WTC11 (cell line): ENCODE measurements around the gene MRPS23. TPM values are rescaled to one million over a fixed set of nuclear protein-coding genes. Genes with fewer than 3 reads are reported as not detected.

Experiments used
- ATAC-seq: fragments of 200-7000 bp; cut with Tn5 transposase; 2 replicates; pipeline ENCODE4 v1.10.0; 2021; ENCODE audit warnings: mild to moderate bottlenecking, moderate library complexity
- CTCF ChIA-PET: fragments of 300-600 bp; sonication (Branson Sonifier 250); formaldehyde crosslinking; loops from one replicate; lab custom pipeline; 2021; ENCODE audit warnings: antibody characterized with exemption; lab: Charles Lee
- POLR2A ChIA-PET: fragments of 350-600 bp; sonication (Branson Sonifier 250); formaldehyde crosslinking; loops from one replicate; lab custom pipeline; 2021; ENCODE audit warnings: antibody characterized with exemption; lab: Charles Lee
- DNase-seq: peaks from one replicate; pipeline ENCODE4 v3.0.0; 2021; ENCODE audit warnings: low spot score
- H3K27ac Mint-ChIP-seq: 2 replicates; pipeline ENCODE4 v1.8.0; 2021; ENCODE audit warnings: mixed read lengths
- H3K27me3 Mint-ChIP-seq: 2 replicates; pipeline ENCODE4 v1.8.0; 2021; ENCODE audit warnings: low read depth, mild to moderate bottlenecking, moderate library complexity, mixed read lengths
- H3K36me3 Mint-ChIP-seq: 2 replicates; pipeline ENCODE4 v1.8.0; 2021; ENCODE audit warnings: mixed read lengths
- H3K4me1 Mint-ChIP-seq: 2 replicates; pipeline ENCODE4 v1.8.0; 2022; ENCODE audit warnings: mixed read lengths
- H3K4me3 Mint-ChIP-seq: 2 replicates; pipeline ENCODE4 v1.8.0; 2021; ENCODE audit warnings: mild to moderate bottlenecking, moderate library complexity, mixed read lengths
- H3K9me3 Mint-ChIP-seq: 2 replicates; pipeline ENCODE4 v1.8.0; 2021; ENCODE audit warnings: mixed read lengths
- ATF1 ChIP-seq: sonication (generic); formaldehyde crosslinking; IDR thresholded peaks from 2 replicates; pipeline ENCODE4 v1.8.1; 2023; ENCODE audit warnings: mild to moderate bottlenecking, moderate library complexity, missing genetic modification reagents
- CBFB ChIP-seq: sonication (generic); formaldehyde crosslinking; IDR thresholded peaks from 2 replicates; pipeline ENCODE4 v1.8.1; 2022; ENCODE audit warnings: mild to moderate bottlenecking, low read depth, missing genetic modification reagents
- E2F5 ChIP-seq: sonication (generic); formaldehyde crosslinking; IDR thresholded peaks from 2 replicates; pipeline ENCODE4 v1.8.1; 2022; ENCODE audit warnings: mild to moderate bottlenecking, moderate library complexity, missing genetic modification reagents
- FOXK1 ChIP-seq: sonication (generic); formaldehyde crosslinking; IDR thresholded peaks from 2 replicates; pipeline ENCODE4 v1.8.0; 2022; ENCODE audit warnings: mild to moderate bottlenecking, moderate library complexity, missing genetic modification reagents
- FOXP4 ChIP-seq: sonication (generic); formaldehyde crosslinking; IDR thresholded peaks from 2 replicates; pipeline ENCODE4 v1.8.0; 2022; ENCODE audit warnings: mild to moderate bottlenecking, missing genetic modification reagents
- KAT7 ChIP-seq: sonication (generic); formaldehyde crosslinking; IDR thresholded peaks from 2 replicates; pipeline ENCODE4 v1.8.1; 2023; ENCODE audit warnings: missing genetic modification reagents, mild to moderate bottlenecking, borderline replicate concordance
- NR3C1 ChIP-seq: sonication (generic); formaldehyde crosslinking; conservative IDR thresholded peaks from 2 replicates; pipeline ENCODE4 v1.8.1; 2023; ENCODE audit warnings: low read depth, mild to moderate bottlenecking, missing genetic modification reagents
- RELA ChIP-seq: sonication (generic); formaldehyde crosslinking; IDR thresholded peaks from 2 replicates; pipeline ENCODE4 v1.8.1; 2022; ENCODE audit warnings: missing genetic modification reagents, mild to moderate bottlenecking, borderline replicate concordance
- SMAD3 ChIP-seq: sonication (generic); formaldehyde crosslinking; IDR thresholded peaks from 2 replicates; pipeline ENCODE4 v1.8.0; 2022; ENCODE audit warnings: missing genetic modification reagents, mild to moderate bottlenecking, borderline replicate concordance
- SOX15 ChIP-seq: fragments of 250-450 bp; sonication (Bioruptor Pico); IDR thresholded peaks from 2 replicates; pipeline ENCODE4 v1.9.0; 2021; ENCODE audit warnings: mild to moderate bottlenecking
- TCF7 ChIP-seq: sonication (generic); formaldehyde crosslinking; IDR thresholded peaks from 2 replicates; pipeline ENCODE4 v1.8.0; 2022; ENCODE audit warnings: mild to moderate bottlenecking, low read depth, missing genetic modification reagents, moderate library complexity
- TEAD1 ChIP-seq: sonication (generic); formaldehyde crosslinking; IDR thresholded peaks from 2 replicates; pipeline ENCODE4 v1.8.0; 2022; ENCODE audit warnings: mild to moderate bottlenecking, missing genetic modification reagents
- USF2 ChIP-seq: sonication (generic); formaldehyde crosslinking; IDR thresholded peaks from 2 replicates; pipeline ENCODE4 v1.8.1; 2023; ENCODE audit warnings: mild to moderate bottlenecking, missing genetic modification reagents, moderate library complexity
- ZNF219 ChIP-seq: sonication (generic); formaldehyde crosslinking; IDR thresholded peaks from 2 replicates; pipeline ENCODE4 v1.8.0; 2023; ENCODE audit warnings: missing genetic modification reagents, mild to moderate bottlenecking, borderline replicate concordance
- total RNA-seq: library from RNA; stranded (reverse); gene quantifications from 3 replicates; pipeline ENCODE4 v1.2.3, GENCODE V29; 2021
- TF ChIP-seq, protein P1 (sequence below): sonication (generic); formaldehyde crosslinking; conservative IDR thresholded peaks from 2 replicates; pipeline ENCODE4 v1.8.1; 2023; ENCODE audit warnings: mild to moderate bottlenecking, low read depth, missing genetic modification reagents, moderate library complexity
- TF ChIP-seq, protein P2 (sequence below): fragments of 200-600 bp; IDR thresholded peaks from 2 replicates; pipeline ENCODE4 v1.8.0; 2022; ENCODE audit warnings: antibody characterized with exemption
- TF ChIP-seq, protein P3 (sequence below): sonication (generic); formaldehyde crosslinking; IDR thresholded peaks from 2 replicates; pipeline ENCODE4 v1.8.1; 2023; ENCODE audit warnings: mild to moderate bottlenecking, missing genetic modification reagents, moderate library complexity
- TF ChIP-seq, protein P4 (sequence below): sonication (generic); formaldehyde crosslinking; IDR thresholded peaks from 2 replicates; pipeline ENCODE4 v1.8.0; 2022; ENCODE audit warnings: mild to moderate bottlenecking, missing genetic modification reagents
- TF ChIP-seq, protein P5 (sequence below): sonication (generic); formaldehyde crosslinking; IDR thresholded peaks from 2 replicates; pipeline ENCODE4 v1.8.1; 2023; ENCODE audit warnings: mild to moderate bottlenecking, missing genetic modification reagents
- TF ChIP-seq, protein P6 (sequence below): fragments of 250-450 bp; sonication (Bioruptor Pico); IDR thresholded peaks from 2 replicates; pipeline ENCODE4 v1.8.0; 2021; ENCODE audit warnings: mild to moderate bottlenecking
- TF ChIP-seq, protein P7 (sequence below): fragments of 250-450 bp; sonication (Bioruptor Pico); IDR thresholded peaks from 2 replicates; pipeline ENCODE4 v1.9.0; 2021; ENCODE audit warnings: mild to moderate bottlenecking

Gene MRPS23
- total RNA-seq, 1 experiment from 2014 or later: 65.3 TPM

DNA sequence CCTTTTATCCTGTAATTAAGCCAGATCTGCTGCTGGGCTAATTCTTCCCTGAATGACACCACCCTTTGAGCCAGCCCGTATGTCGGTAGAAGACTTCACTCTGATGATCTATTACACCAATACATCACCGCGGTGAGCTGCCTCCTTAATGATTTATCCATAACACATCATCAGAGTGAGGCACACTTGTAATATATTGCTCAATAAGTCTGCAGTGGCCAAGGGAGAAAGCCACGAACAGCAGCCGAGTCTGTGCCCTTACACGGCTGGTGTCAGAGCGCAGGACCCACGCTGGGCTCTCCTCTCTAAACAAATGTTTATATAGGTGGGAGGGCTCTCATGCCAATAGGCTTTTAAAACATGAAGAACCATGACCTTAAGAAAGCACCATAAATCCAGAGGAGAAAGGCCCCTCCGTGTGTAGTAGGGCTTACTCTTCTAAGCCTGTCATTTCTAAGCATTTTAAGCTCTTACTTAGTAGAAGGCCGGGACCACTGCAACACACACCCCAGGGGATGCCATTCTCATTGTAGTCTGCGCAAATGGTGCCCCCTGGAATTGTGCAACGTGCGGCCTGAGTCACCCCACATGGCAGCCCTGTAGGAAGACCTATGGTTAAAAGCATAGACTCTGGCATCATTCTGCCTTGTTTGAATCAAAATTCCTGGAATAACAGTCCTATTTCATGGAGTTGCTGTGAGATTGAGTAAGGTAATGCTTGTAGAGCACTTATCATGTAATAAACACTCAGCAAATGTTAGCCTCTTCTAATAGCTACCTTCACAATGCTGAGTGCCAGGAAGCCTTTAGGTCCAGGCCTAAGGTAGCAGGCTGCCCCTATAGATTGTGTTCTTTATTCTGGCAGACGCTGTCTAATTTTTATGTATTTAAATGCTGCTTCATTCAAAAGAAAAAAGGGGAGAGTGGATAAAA lies 26.1 kb downstream of the MRPS23 start (continued):
- TF ChIP-seq, protein P1, sequence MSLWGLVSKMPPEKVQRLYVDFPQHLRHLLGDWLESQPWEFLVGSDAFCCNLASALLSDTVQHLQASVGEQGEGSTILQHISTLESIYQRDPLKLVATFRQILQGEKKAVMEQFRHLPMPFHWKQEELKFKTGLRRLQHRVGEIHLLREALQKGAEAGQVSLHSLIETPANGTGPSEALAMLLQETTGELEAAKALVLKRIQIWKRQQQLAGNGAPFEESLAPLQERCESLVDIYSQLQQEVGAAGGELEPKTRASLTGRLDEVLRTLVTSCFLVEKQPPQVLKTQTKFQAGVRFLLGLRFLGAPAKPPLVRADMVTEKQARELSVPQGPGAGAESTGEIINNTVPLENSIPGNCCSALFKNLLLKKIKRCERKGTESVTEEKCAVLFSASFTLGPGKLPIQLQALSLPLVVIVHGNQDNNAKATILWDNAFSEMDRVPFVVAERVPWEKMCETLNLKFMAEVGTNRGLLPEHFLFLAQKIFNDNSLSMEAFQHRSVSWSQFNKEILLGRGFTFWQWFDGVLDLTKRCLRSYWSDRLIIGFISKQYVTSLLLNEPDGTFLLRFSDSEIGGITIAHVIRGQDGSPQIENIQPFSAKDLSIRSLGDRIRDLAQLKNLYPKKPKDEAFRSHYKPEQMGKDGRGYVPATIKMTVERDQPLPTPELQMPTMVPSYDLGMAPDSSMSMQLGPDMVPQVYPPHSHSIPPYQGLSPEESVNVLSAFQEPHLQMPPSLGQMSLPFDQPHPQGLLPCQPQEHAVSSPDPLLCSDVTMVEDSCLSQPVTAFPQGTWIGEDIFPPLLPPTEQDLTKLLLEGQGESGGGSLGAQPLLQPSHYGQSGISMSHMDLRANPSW: no peak
- TF ChIP-seq, protein P2, sequence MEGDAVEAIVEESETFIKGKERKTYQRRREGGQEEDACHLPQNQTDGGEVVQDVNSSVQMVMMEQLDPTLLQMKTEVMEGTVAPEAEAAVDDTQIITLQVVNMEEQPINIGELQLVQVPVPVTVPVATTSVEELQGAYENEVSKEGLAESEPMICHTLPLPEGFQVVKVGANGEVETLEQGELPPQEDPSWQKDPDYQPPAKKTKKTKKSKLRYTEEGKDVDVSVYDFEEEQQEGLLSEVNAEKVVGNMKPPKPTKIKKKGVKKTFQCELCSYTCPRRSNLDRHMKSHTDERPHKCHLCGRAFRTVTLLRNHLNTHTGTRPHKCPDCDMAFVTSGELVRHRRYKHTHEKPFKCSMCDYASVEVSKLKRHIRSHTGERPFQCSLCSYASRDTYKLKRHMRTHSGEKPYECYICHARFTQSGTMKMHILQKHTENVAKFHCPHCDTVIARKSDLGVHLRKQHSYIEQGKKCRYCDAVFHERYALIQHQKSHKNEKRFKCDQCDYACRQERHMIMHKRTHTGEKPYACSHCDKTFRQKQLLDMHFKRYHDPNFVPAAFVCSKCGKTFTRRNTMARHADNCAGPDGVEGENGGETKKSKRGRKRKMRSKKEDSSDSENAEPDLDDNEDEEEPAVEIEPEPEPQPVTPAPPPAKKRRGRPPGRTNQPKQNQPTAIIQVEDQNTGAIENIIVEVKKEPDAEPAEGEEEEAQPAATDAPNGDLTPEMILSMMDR: no peak
- no peak for TF ChIP-seq ATF1 (CRISPR knock-in tag)
- no peak for TF ChIP-seq TCF7 (CRISPR knock-in tag)
- TF ChIP-seq, protein P3, sequence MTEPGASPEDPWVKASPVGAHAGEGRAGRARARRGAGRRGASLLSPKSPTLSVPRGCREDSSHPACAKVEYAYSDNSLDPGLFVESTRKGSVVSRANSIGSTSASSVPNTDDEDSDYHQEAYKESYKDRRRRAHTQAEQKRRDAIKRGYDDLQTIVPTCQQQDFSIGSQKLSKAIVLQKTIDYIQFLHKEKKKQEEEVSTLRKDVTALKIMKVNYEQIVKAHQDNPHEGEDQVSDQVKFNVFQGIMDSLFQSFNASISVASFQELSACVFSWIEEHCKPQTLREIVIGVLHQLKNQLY (CRISPR knock-in tag): no peak
- no peak for TF ChIP-seq USF2 (CRISPR knock-in tag)
- TF ChIP-seq E2F5 (CRISPR knock-in tag): no peak
- no peak for TF ChIP-seq SMAD3 (CRISPR knock-in tag)
- TF ChIP-seq RELA: no peak
- TF ChIP-seq TEAD1 (CRISPR knock-in tag): no peak

- H3K4me3 Mint-ChIP-seq: no peak overlapping the region
- no peaks in the 10 kb centered on the region for H3K36me3 Mint-ChIP-seq
- no peak for ATAC-seq
- ChIA-PET CTCF (interaction anchor here (5.8 kb wide), 1 partner anchor 14 kb away, joined by 37 read pairs; no protein-coding TSS in a partner anchor), POLR2A (no interaction called here)
- no peaks in the 10 kb centered on the region for H3K9me3 Mint-ChIP-seq
- H3K4me1 Mint-ChIP-seq: peaks cover 11% of the 10 kb centered on the region
- H3K27me3 Mint-ChIP-seq: peaks cover 2% of the 10 kb centered on the region; the same call in 1 of the 2 replicates
- no peak overlapping the region for H3K27ac Mint-ChIP-seq
- DNase-seq: no peak
- no peak for TF ChIP-seq NR3C1
- TF ChIP-seq, protein P4, sequence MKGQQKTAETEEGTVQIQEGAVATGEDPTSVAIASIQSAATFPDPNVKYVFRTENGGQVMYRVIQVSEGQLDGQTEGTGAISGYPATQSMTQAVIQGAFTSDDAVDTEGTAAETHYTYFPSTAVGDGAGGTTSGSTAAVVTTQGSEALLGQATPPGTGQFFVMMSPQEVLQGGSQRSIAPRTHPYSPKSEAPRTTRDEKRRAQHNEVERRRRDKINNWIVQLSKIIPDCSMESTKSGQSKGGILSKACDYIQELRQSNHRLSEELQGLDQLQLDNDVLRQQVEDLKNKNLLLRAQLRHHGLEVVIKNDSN: no peak
- no peak for TF ChIP-seq SOX15 (CRISPR knock-in tag)
- no peak for TF ChIP-seq KAT7 (CRISPR knock-in tag)
- TF ChIP-seq, protein P5, sequence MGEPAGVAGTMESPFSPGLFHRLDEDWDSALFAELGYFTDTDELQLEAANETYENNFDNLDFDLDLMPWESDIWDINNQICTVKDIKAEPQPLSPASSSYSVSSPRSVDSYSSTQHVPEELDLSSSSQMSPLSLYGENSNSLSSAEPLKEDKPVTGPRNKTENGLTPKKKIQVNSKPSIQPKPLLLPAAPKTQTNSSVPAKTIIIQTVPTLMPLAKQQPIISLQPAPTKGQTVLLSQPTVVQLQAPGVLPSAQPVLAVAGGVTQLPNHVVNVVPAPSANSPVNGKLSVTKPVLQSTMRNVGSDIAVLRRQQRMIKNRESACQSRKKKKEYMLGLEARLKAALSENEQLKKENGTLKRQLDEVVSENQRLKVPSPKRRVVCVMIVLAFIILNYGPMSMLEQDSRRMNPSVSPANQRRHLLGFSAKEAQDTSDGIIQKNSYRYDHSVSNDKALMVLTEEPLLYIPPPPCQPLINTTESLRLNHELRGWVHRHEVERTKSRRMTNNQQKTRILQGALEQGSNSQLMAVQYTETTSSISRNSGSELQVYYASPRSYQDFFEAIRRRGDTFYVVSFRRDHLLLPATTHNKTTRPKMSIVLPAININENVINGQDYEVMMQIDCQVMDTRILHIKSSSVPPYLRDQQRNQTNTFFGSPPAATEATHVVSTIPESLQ: no peak
- TF ChIP-seq, protein P6, sequence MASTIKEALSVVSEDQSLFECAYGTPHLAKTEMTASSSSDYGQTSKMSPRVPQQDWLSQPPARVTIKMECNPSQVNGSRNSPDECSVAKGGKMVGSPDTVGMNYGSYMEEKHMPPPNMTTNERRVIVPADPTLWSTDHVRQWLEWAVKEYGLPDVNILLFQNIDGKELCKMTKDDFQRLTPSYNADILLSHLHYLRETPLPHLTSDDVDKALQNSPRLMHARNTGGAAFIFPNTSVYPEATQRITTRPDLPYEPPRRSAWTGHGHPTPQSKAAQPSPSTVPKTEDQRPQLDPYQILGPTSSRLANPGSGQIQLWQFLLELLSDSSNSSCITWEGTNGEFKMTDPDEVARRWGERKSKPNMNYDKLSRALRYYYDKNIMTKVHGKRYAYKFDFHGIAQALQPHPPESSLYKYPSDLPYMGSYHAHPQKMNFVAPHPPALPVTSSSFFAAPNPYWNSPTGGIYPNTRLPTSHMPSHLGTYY: no peak
- no peak for TF ChIP-seq CBFB
- no peak for TF ChIP-seq FOXK1 (CRISPR knock-in tag)
- TF ChIP-seq, protein P7, sequence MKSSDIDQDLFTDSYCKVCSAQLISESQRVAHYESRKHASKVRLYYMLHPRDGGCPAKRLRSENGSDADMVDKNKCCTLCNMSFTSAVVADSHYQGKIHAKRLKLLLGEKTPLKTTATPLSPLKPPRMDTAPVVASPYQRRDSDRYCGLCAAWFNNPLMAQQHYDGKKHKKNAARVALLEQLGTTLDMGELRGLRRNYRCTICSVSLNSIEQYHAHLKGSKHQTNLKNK (CRISPR knock-in tag): no peak
- no peak for TF ChIP-seq FOXP4 (CRISPR knock-in tag)
- no peak for TF ChIP-seq ZNF219 (CRISPR knock-in tag)
These were observed 30.0 kb downstream of the MRPS23 start for GRCh38 chr17:57819867-57820266.
